Activated CD8-positive, alpha-beta memory T cell treated with anti-CD3 and anti-CD28 coated beads for 4 hours (primary cell): ENCODE measurements around the gene ENPP6.
"Not testable (repeated sequence)": the region's sequence is repeated elsewhere in the genome, so short reads cannot be mapped to it uniquely, and the experiment has no call there.

Experiments used
- DNase-seq, 2 donors: peaks; one replicate each; pipeline ENCODE4 v3.0.0-alpha.2; 2020; ENCODE audit warnings: low read depth in 2 of 2

ENPP6 gene

DNA sequence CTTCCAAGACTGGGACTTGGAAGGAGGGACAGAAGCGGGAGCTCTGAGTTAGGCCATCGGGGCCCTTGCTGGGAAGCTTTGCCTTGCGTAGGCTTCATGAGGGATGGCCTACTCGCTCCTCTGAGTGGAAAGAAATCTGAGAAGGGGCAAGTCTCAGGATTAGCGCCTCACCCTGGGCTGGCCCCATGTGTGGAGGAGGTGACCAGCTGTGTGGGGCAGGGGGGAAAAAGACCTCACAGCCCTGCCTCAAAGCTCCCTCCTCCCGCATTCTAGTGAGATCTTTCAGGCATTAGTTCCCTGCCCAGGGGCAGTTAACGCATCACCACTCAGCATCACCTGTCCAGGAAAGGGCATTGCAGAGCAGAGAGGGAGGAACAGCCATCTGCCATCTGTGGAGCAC is 156.1 kb downstream of the ENPP6 start:
- DNase-seq = no peak

DNA sequence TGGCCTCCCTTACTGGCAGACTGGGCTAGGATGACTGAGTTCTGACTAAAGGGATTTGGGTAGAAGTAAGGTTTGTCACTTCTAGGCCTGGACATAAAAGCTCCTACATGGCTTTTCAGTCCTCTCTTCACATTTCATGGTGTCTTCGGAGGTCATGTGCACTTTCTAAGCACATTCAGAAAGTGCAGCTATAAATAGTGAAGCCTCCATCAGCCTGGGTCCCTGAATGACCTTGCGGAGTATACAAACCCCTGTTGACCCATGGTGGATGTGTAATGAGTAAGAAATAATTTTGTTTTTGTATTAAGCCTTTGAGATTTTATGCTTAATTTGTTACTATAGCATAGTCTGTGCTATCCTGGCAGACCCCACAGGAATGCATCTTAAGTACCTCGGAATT is 158.6 kb downstream of the ENPP6 start:
- DNase-seq = no peak

DNA sequence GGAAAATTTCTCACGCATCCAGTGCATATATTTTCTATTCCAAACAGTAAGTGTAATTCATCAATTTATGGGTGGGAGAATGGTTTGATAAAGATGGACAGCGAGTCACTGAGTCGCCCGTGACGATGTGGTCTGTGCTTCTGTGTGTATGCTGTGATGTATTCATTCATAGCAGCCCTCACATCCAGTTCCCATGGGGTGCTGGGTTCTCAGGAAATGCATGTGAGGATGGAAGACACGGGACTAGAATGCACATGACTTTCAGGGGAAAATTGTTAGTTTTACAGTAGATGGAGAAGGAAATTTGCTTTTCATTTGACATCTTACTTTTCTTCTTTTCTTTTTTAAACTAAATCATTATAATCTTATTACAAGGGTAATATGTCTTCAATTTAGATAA is 159.6 kb downstream of the ENPP6 start:
- no peak for DNase-seq

DNA sequence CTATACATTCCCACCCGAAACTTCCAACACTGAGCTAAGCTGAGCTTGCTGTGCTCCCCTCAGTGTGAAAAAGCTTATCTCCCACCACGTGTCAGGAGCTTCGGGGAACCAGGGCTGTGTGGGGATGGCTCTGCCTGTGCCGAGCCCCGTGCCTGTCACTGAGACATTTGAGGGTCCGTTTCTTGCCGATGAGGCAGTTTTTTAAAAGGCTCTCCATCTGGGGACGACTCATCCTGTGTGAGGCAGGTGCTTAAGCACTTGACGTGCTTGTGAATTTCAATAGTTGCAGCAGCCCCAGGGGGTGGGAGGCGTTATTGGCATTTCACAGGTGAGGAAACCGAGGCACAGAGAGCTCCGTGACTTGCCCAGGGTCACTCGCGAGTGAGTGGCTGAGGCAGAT is 160.8 kb downstream of the ENPP6 start:
- no peak for DNase-seq

DNA sequence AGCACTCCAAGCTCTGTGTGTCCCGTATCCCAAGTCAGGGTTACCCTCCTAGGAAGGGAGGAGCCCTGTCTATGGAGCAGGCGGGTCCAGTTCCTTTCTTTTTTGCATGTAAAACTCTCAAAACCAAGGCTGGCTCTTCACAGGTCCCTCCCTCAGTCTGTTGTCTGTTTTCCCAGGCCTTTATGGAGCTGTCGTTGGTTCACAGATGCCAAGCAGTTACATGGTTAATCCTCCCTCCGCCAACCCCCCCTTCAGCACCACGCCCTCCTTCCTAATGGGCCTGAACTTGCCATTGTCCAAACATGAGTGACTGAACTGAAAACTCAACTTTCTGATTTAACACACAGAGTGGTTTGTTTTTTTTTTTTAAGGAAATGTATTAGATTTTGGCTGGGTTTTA is 164.2 kb downstream of the ENPP6 start:
- DNase-seq = no peak

- DNase-seq = no peak
These were observed 165.1 kb downstream of the ENPP6 start for GRCh38 chr4:184052616-184053015.

DNA sequence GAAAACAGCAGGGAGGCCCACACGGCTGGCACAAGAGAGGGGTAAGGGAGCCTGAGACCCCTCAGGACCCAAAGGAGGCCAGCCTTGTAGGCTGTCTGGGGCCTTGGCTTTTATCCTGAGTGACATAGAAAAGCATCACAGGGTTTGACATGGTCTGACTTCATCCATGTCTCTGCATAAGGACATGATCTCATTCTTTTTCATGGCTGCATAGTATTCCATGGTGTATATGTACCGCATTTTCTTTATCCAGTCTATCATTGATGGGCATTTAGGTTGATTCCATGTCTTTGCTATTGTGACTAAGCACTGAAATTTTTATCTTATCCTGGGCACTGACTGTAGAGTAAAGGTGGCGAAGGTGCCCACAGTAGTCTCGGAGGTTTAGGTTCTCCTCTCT is 166.4 kb downstream of the ENPP6 start:
- DNase-seq = not testable (repeated sequence)

GRCh38 chr4:184046148-184046547 is 171.5 kb downstream of the ENPP6 start:
- no peak for DNase-seq

- DNase-seq = no peak
These were observed 176.5 kb downstream of the ENPP6 start for GRCh38 chr4:184041156-184041555.

- DNase-seq = no peak
These were observed 177.7 kb downstream of the ENPP6 start for GRCh38 chr4:184039963-184040383.
